GM23338 (cell line): ENCODE data around the gene IMPACT.
A peak's percentile ranks its signal among the peaks of the same experiment; 100 is the strongest.

Experiments
- EZH2 ChIP-seq: fragments of 200-600 bp; sonication (generic); IDR thresholded peaks from one replicate; pipeline ENCODE4 v1.8.0; 2017; ENCODE audit warnings: antibody characterized with exemption, mild to moderate bottlenecking, low read depth; ENCODE audit not compliant: unreplicated experiment
- POLR2AphosphoS5 ChIP-seq: IDR thresholded peaks from 2 replicates; pipeline ENCODE4 v1.6.1; 2016; ENCODE audit warnings: antibody characterized with exemption, low read depth
- TF ChIP-seq, protein P1 (sequence below), 2 experiments: fragments of 200-600 bp in 1 of 2; sonication (generic) in 1 of 2; conservative IDR thresholded peaks; 2 replicates each; pipeline versions ENCODE4 v1.5.1 to v1.6.1; 2016 to 2017; ENCODE audit warnings: antibody characterized with exemption in 2 of 2, low read depth in 2 of 2, mild to moderate bottlenecking in 2 of 2, moderate library complexity in 1 of 2

DNA sequence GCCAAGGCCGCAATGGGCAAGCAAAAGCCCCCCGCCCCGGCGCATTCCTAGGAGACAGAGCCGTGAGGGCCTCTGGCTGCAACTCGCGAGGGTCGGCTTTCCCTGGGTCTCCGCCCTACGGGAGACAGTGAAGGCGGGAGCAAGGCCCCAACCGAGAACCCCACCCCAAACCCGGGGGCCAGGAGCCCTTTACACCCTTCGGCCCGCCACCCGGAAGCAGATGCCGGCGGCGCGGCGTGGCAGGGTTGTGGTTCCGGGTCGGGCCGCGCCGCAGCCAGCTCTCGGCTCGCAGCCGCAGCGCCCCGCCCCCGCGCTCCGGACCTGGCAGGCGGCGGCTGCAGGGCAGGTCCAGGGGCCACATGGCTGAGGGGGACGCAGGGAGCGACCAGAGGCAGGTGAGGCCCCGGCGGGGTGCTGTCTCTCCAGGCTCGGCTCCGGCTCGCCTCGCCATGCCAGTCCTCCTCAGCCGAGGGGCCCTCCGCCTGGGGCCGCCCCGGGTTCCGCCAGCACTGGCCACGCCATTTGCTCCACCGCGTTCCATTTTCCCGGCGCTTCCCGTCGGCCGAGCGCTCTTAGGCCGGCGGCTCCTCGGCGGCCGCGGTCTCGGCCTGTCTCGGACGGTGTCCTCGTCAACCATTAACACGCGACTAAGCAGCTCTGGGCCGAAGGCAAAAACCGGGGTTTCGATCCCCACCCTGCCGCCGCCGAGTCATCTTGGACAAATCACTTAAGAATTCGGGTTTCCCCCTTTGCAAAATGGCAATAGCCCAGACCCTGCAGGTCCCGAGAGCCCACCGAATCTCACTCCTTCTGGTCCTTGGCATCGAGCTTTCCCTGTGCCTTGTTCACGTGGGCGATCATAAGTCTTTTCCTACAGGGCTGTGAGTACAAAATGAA is at the start of gene IMPACT:
- no peak for TF ChIP-seq EZH2
- TF ChIP-seq, protein P1, sequence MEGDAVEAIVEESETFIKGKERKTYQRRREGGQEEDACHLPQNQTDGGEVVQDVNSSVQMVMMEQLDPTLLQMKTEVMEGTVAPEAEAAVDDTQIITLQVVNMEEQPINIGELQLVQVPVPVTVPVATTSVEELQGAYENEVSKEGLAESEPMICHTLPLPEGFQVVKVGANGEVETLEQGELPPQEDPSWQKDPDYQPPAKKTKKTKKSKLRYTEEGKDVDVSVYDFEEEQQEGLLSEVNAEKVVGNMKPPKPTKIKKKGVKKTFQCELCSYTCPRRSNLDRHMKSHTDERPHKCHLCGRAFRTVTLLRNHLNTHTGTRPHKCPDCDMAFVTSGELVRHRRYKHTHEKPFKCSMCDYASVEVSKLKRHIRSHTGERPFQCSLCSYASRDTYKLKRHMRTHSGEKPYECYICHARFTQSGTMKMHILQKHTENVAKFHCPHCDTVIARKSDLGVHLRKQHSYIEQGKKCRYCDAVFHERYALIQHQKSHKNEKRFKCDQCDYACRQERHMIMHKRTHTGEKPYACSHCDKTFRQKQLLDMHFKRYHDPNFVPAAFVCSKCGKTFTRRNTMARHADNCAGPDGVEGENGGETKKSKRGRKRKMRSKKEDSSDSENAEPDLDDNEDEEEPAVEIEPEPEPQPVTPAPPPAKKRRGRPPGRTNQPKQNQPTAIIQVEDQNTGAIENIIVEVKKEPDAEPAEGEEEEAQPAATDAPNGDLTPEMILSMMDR (conservative IDR thresholded peaks at IDR 0.05; ENCODE audit: low read depth in 2 of 2), result no peak
- peak; percentile 88 for TF ChIP-seq POLR2AphosphoS5
